HepG2 (cell line): Measurements from ENCODE around the gene LSM2. TPM values are rescaled to one million over a fixed set of nuclear protein-coding genes. Genes with fewer than 3 reads are reported as not detected.

Source experiments
- ATAC-seq: fragments of 200-7000 bp; cut with Tn5 transposase; 3 replicates; pipeline ENCODE4 v1.9.1; 2020; ENCODE audit warnings: mild to moderate bottlenecking, moderate library complexity
- BruUV-seq: library from RNA; stranded (reverse); fragments of 400-500 nt; replicated peaks from 2 replicates; lab custom pipeline; 2021; lab: Mats Ljungman, UMichigan
- CTCF ChIA-PET: fragments of 300-600 bp; formaldehyde crosslinking; extraction: SDS; loops from one replicate; lab custom pipeline; 2021; ENCODE audit warnings: low total read pairs, inconsistent platforms, low intra/inter-chr PET ratio; lab: Yijun Ruan, JAX
- POLR2A ChIA-PET: fragments of 350-600 bp; sonication (Branson Sonifier 250); formaldehyde crosslinking; loops from one replicate; lab custom pipeline; 2020; ENCODE audit warnings: antibody characterized with exemption, inconsistent platforms; lab: Yijun Ruan, JAX
- DNase-seq: peaks from one replicate; pipeline ENCODE4 v3.0.0-alpha.2; 2015; ENCODE audit warnings: low spot score
- FAIRE-seq: peaks from 3 replicates; lab custom pipeline; 2011; peaks lifted over from hg19 to GRCh38; lab: Jason Lieb, UNC
- H2AFZ ChIP-seq: one replicate; pipeline ENCODE4 v1.6.1; 2011; ENCODE audit warnings: low read length, inconsistent platforms
- H3K27ac ChIP-seq: fragments of 300-600 bp; 3 replicates; pipeline ENCODE4 v1.8.0; 2011; ENCODE audit warnings: mixed run types, mild to moderate bottlenecking, mixed read lengths, low read length, inconsistent platforms; ENCODE audit not compliant: insufficient read depth; ENCODE audit errors: extremely low read length
- H3K27me3 ChIP-seq, 2 experiments: fragments of 200-600 bp in 1 of 2; 2 replicates in 1 of 2; 3 replicates in 1 of 2; pipeline versions ENCODE4 v1.6.0 to v1.8.0; 2011; ENCODE audit warnings: low read length in 2 of 2, mild to moderate bottlenecking in 2 of 2, moderate library complexity in 2 of 2, inconsistent platforms in 1 of 2; ENCODE audit not compliant: insufficient read depth in 2 of 2, control insufficient read depth in 1 of 2
- H3K36me3 ChIP-seq, 2 experiments: fragments of 200-600 bp in 1 of 2; replicated peaks in 1 of 2; 2 replicates in 1 of 2; 3 replicates in 1 of 2; pipeline versions ENCODE4 v1.5.1 to v1.8.0; 2011; ENCODE audit warnings: low read length in 2 of 2, inconsistent platforms in 1 of 2; ENCODE audit not compliant: insufficient read depth in 2 of 2, control insufficient read depth in 1 of 2
- H3K4me1 ChIP-seq: 2 replicates; pipeline ENCODE4 v1.5.1; 2012; ENCODE audit warnings: low read length, inconsistent platforms; ENCODE audit not compliant: insufficient read depth
- H3K4me2 ChIP-seq: 2 replicates; pipeline ENCODE4 v1.6.0; 2011; ENCODE audit warnings: low read depth, low read length, inconsistent platforms
- H3K4me3 ChIP-seq, 3 experiments: fragments of 200-600 bp in 1 of 3; sonication (generic), shearing (Covaris generic) in 1 of 3; replicated peaks in 1 of 3; 2 replicates each; pipeline ENCODE4 v1.5.1; 2011 to 2016; ENCODE audit warnings: low read length in 3 of 3, inconsistent platforms in 2 of 3, low read depth in 2 of 3, mild to moderate bottlenecking in 2 of 3, control low read depth in 1 of 3, mixed read lengths in 1 of 3; ENCODE audit not compliant: insufficient read depth in 1 of 3
- H3K79me2 ChIP-seq: one replicate; pipeline ENCODE4 v1.6.1; 2011; ENCODE audit warnings: low read length, inconsistent platforms; ENCODE audit not compliant: insufficient read depth
- H3K9ac ChIP-seq: 2 replicates; pipeline ENCODE4 v1.6.0; 2011; ENCODE audit warnings: mild to moderate bottlenecking, low read depth, low read length, inconsistent platforms; ENCODE audit not compliant: insufficient read depth
- H3K9me3 ChIP-seq: 2 replicates; pipeline ENCODE4 v1.5.1; 2012; ENCODE audit warnings: mild to moderate bottlenecking, low read length
- H4K20me1 ChIP-seq: 2 replicates; pipeline ENCODE4 v1.6.0; 2011; ENCODE audit warnings: inconsistent platforms, mild to moderate bottlenecking, low read length, moderate library complexity; ENCODE audit not compliant: insufficient read depth
- CEBPG ChIP-seq: IDR thresholded peaks from 2 replicates; pipeline ENCODE4 v1.6.1; 2016
- FOXK1 ChIP-seq: sonication (generic); formaldehyde crosslinking; IDR thresholded peaks from 2 replicates; pipeline ENCODE4 v1.4.0; 2020; ENCODE audit warnings: low read depth, missing genetic modification reagents, borderline replicate concordance
- IKZF4 ChIP-seq: sonication (generic); formaldehyde crosslinking; IDR thresholded peaks from 2 replicates; pipeline ENCODE4 v1.5.1; 2020; ENCODE audit warnings: borderline replicate concordance, mild to moderate bottlenecking, low read depth, missing genetic modification reagents; ENCODE audit errors: not compliant biosample characterization
- MXD4 ChIP-seq: IDR thresholded peaks from 2 replicates; pipeline ENCODE4 v1.6.1; 2016; ENCODE audit warnings: mild to moderate bottlenecking, missing biosample characterization, missing genetic modification reagents
- NKX3-1 ChIP-seq: sonication (generic); formaldehyde crosslinking; IDR thresholded peaks from 2 replicates; pipeline ENCODE4 v1.5.0; 2020; ENCODE audit warnings: missing genetic modification reagents
- YEATS2 ChIP-seq: sonication (generic); formaldehyde crosslinking; IDR thresholded peaks from 2 replicates; pipeline ENCODE4 v1.4.0; 2020; ENCODE audit warnings: missing genetic modification reagents, borderline replicate concordance
- ZFP36L2 ChIP-seq: sonication (generic); formaldehyde crosslinking; IDR thresholded peaks from 2 replicates; pipeline ENCODE4 v1.4.0; 2020; ENCODE audit warnings: missing genetic modification reagents
- ZMYM4 ChIP-seq: sonication (generic); formaldehyde crosslinking; IDR thresholded peaks from 2 replicates; pipeline ENCODE4 v1.8.1; 2023; ENCODE audit warnings: mild to moderate bottlenecking, missing genetic modification reagents
- ZNF12 ChIP-seq: sonication (generic); formaldehyde crosslinking; IDR thresholded peaks from 2 replicates; pipeline ENCODE4 v1.5.0; 2020; ENCODE audit warnings: missing genetic modification reagents
- ZNF749 ChIP-seq: sonication (generic); formaldehyde crosslinking; IDR thresholded peaks from 2 replicates; pipeline ENCODE4 v1.8.0; 2022; ENCODE audit warnings: mild to moderate bottlenecking, missing genetic modification reagents, moderate library complexity, borderline replicate concordance
- ZNF780A ChIP-seq: sonication (generic); formaldehyde crosslinking; IDR thresholded peaks from 2 replicates; pipeline ENCODE4 v1.8.0; 2022; ENCODE audit warnings: mild to moderate bottlenecking, missing genetic modification reagents, moderate library complexity
- WGBS: methylation state at CpG from one replicate; pipeline ENCODE4 v1.1.6; 2017; ENCODE audit warnings: low lambda C conversion rate; 5-methylcytosine and 5-hydroxymethylcytosine counted together
- in situ Hi-C: cut with HindIII; loops from 2 replicates; pipeline ENCODE4 v1.10.0; 2017; ENCODE audit warnings: low pct_unique_long_range_greater_than_20kb; ENCODE audit not compliant: extremely low pct_ligation_motif_present
- intact Hi-C: fragments of 100-400 bp; cut with micrococcal nuclease; formaldehyde crosslinking; loops from one replicate; pipeline ENCODE4 v1.10.0; 2022; ENCODE audit not compliant: unreplicated experiment
- polyA plus RNA-seq, 8 experiments: library from polyadenylated mRNA; depleted of rRNA in 3 of 8; stranded (reverse) in 7 of 8; unstranded in 1 of 8; fragments of >200 nt; fragmentation: Illumina TruSeq in 4 of 8; extraction: Trizol in 4 of 8; gene quantifications; 2 replicates each; pipeline versions ENCODE4 v1.2.1 to v1.2.3, GENCODE V29; 2011 to 2016; ENCODE audit warnings: low read depth in 4 of 8, missing spikeins in 1 of 8, mixed read lengths in 1 of 8; ENCODE audit not compliant: insufficient read depth in 1 of 8
- total RNA-seq, 5 experiments: library from RNA; depleted of rRNA; stranded (reverse); fragments of >200 nt; fragmentation: Illumina TruSeq; extraction: Trizol; gene quantifications; 2 replicates each; pipeline ENCODE4 v1.2.3, GENCODE V29; 2016; ENCODE audit warnings: low read depth in 1 of 5
- TF ChIP-seq, protein P1 (sequence below): sonication (generic); formaldehyde crosslinking; IDR thresholded peaks from 2 replicates; pipeline ENCODE4 v1.4.0; 2020; ENCODE audit warnings: missing genetic modification reagents
- TF ChIP-seq, protein P2 (sequence below): sonication (generic); formaldehyde crosslinking; IDR thresholded peaks from 2 replicates; pipeline ENCODE4 v1.4.0; 2020; ENCODE audit warnings: missing genetic modification reagents
- TF ChIP-seq, protein P3 (sequence below): sonication (generic); formaldehyde crosslinking; IDR thresholded peaks from 2 replicates; pipeline ENCODE4 v1.5.0; 2020; ENCODE audit warnings: mild to moderate bottlenecking, missing genetic modification reagents
- TF ChIP-seq, protein P4 (sequence below): sonication (generic); formaldehyde crosslinking; IDR thresholded peaks from 2 replicates; pipeline ENCODE4 v1.9.0; 2021; ENCODE audit warnings: missing genetic modification reagents, borderline replicate concordance

Gene LSM2
- total and polyA plus RNA-seq, 2 of the 13 experiments (the other 11 are each of a cell fraction or from before 2014, with no cell fraction given) = 69.4 to 90.5 TPM

DNA sequence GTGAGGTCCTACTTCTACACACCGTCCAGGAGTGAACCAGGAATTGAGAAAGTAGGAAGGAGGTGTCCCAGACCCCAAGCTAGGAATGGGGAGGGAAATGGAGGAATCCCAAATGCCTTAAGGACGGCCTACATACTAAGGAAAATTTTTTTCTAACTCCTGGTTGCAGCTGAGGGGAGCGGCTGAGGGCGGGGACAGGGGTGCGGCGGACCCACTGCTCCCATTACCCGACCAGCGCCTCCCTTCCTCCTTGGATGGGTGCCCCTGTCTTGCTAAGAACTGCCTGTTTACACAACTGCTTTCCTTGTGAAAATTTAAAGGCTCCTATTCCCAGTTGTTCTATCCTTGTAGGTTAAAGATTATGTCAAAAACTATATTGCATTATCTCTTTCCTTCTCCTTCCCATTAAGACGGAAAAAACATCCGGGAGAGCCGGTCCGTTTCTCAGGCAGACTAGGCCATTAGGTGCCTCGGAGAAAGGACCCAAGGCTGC lies 20.1 kb upstream of the LSM2 start (continued):
- TF ChIP-seq, protein P1, sequence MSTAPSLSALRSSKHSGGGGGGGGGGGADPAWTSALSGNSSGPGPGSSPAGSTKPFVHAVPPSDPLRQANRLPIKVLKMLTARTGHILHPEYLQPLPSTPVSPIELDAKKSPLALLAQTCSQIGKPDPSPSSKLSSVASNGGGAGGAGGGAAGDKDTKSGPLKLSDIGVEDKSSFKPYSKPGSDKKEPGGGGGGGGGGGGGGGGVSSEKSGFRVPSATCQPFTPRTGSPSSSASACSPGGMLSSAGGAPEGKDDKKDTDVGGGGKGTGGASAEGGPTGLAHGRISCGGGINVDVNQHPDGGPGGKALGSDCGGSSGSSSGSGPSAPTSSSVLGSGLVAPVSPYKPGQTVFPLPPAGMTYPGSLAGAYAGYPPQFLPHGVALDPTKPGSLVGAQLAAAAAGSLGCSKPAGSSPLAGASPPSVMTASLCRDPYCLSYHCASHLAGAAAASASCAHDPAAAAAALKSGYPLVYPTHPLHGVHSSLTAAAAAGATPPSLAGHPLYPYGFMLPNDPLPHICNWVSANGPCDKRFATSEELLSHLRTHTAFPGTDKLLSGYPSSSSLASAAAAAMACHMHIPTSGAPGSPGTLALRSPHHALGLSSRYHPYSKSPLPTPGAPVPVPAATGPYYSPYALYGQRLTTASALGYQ (CRISPR knock-in tag) = no peak
- no peak for TF ChIP-seq ZNF12
- TF ChIP-seq, protein P2, sequence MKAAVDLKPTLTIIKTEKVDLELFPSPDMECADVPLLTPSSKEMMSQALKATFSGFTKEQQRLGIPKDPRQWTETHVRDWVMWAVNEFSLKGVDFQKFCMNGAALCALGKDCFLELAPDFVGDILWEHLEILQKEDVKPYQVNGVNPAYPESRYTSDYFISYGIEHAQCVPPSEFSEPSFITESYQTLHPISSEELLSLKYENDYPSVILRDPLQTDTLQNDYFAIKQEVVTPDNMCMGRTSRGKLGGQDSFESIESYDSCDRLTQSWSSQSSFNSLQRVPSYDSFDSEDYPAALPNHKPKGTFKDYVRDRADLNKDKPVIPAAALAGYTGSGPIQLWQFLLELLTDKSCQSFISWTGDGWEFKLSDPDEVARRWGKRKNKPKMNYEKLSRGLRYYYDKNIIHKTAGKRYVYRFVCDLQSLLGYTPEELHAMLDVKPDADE (CRISPR knock-in tag) = 0 out of 2 replicates have a peak, but pooled peaks have one; percentile 54
- TF ChIP-seq YEATS2 = no peak
- TF ChIP-seq, protein P3, sequence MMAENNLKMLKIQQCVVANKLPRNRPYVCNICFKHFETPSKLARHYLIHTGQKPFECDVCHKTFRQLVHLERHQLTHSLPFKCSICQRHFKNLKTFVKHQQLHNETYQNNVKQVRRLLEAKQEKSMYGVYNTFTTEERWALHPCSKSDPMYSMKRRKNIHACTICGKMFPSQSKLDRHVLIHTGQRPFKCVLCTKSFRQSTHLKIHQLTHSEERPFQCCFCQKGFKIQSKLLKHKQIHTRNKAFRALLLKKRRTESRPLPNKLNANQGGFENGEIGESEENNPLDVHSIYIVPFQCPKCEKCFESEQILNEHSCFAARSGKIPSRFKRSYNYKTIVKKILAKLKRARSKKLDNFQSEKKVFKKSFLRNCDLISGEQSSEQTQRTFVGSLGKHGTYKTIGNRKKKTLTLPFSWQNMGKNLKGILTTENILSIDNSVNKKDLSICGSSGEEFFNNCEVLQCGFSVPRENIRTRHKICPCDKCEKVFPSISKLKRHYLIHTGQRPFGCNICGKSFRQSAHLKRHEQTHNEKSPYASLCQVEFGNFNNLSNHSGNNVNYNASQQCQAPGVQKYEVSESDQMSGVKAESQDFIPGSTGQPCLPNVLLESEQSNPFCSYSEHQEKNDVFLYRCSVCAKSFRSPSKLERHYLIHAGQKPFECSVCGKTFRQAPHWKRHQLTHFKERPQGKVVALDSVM = peak; percentile 3; the same call in 1 of the 2 replicates
- 0 out of 2 replicates have a peak, but pooled peaks have one; percentile 5 for TF ChIP-seq FOXK1 (CRISPR knock-in tag)

DNA sequence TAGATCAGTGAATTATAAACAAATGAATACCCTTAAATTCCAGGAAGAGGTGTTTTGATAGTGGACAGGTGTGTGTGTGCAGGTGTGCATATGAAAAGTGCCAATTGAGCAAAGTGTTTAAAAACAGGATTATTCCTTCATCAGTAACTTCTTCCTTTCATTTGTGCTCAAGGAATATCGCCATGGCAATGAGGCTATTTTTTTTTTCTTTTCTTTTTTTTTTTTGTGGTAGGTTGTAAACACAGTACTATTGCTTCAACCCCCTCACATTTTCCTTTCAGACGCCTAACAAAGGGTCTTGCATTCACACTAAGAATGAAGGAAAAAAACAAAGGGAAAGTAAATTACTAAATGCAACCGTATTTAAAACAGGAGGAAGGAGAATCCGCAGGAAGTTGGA lies 18.8 kb upstream of the LSM2 start:
- H2AFZ ChIP-seq = no peak overlapping the region
- POLR2A ChIA-PET = interaction anchor here (1.0 to 3.4 kb wide), 4 partner anchors 11 to 40 kb away, joined by 3 to 107 read pairs (median 53); partner anchors contain the start of genes HSPA1A, HSPA1L, LSM2 and VARS1
- CTCF ChIA-PET = no interaction called here
- in situ Hi-C loops = no loop called here
- BruUV-seq = no TSS peak
- H3K27ac ChIP-seq = peak overlapping the region; percentile 5
- ATAC-seq (no peak), FAIRE-seq (no peak), DNase-seq (no peak)
- H3K4me3 ChIP-seq = no peak overlapping the region
- WGBS = 93% methylated on average over 4 of the region's 4 CpGs
- H4K20me1 ChIP-seq = peaks cover 4% of the 10 kb centered on the region
- H3K9ac ChIP-seq = no peak overlapping the region
- H3K9me3 ChIP-seq = no peaks in the 10 kb centered on the region
- intact Hi-C loops = no loop called here
- H3K79me2 ChIP-seq = peaks cover 21% of the 10 kb centered on the region
- no peaks in the 10 kb centered on the region for H3K36me3 ChIP-seq
- no peaks in the 10 kb centered on the region; a peak in 1 of 5 replicates for H3K27me3 ChIP-seq
- H3K4me2 ChIP-seq = no peak overlapping the region
- TF ChIP-seq ZNF749 (CRISPR knock-in tag) (no peak), IKZF4 (CRISPR knock-in tag) (no peak), ZMYM4 (CRISPR knock-in tag) (no peak), ZFP36L2 (CRISPR knock-in tag) (no peak), MXD4 (CRISPR knock-in tag) (no peak), ZNF780A (CRISPR knock-in tag) (no peak), NKX3-1 (no peak), CEBPG (CRISPR knock-in tag) (no peak)
- TF ChIP-seq, protein P4, sequence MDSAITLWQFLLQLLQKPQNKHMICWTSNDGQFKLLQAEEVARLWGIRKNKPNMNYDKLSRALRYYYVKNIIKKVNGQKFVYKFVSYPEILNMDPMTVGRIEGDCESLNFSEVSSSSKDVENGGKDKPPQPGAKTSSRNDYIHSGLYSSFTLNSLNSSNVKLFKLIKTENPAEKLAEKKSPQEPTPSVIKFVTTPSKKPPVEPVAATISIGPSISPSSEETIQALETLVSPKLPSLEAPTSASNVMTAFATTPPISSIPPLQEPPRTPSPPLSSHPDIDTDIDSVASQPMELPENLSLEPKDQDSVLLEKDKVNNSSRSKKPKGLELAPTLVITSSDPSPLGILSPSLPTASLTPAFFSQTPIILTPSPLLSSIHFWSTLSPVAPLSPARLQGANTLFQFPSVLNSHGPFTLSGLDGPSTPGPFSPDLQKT (CRISPR knock-in tag) = no peak
- TF ChIP-seq, all 625 proteins: peak for 0
- H3K4me1 ChIP-seq = peaks cover 39% of the 10 kb centered on the region
